Embryonic facial prominence (tissue), 1 donor: ENCODE results near the gene ISG15.
A peak's percentile ranks its signal among the peaks of the same experiment; 100 is the strongest.
"Not testable (repeated sequence)": the region's sequence is repeated elsewhere in the genome, so short reads cannot be mapped to it uniquely, and the experiment has no call there.

Experiments
- DNase-seq: peaks from one replicate; pipeline ENCODE4 v3.0.0-alpha.2; 2016; ENCODE audit errors: extremely low spot score

The ISG15 gene

DNA sequence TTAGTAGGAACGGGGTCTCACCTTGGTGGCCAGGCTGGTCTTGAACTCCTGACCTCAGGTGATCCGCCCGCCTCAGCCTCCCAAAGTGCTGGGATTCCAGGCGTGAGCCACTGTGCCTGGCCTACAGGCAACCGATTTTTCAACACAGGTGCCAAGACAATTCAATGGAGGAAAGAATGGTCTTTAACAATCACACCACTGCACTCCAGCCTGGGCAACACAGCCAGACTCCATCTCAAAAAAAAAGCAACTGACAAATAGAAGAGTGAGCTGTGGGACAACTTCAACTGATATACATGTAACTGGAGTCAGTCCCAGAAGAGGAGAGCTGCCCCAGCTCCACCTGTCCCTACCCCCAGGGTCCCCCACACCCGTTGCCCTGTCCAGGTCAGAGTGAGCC lies 18.8 kb upstream of the ISG15 start:
- not testable (repeated sequence) for DNase-seq

DNA sequence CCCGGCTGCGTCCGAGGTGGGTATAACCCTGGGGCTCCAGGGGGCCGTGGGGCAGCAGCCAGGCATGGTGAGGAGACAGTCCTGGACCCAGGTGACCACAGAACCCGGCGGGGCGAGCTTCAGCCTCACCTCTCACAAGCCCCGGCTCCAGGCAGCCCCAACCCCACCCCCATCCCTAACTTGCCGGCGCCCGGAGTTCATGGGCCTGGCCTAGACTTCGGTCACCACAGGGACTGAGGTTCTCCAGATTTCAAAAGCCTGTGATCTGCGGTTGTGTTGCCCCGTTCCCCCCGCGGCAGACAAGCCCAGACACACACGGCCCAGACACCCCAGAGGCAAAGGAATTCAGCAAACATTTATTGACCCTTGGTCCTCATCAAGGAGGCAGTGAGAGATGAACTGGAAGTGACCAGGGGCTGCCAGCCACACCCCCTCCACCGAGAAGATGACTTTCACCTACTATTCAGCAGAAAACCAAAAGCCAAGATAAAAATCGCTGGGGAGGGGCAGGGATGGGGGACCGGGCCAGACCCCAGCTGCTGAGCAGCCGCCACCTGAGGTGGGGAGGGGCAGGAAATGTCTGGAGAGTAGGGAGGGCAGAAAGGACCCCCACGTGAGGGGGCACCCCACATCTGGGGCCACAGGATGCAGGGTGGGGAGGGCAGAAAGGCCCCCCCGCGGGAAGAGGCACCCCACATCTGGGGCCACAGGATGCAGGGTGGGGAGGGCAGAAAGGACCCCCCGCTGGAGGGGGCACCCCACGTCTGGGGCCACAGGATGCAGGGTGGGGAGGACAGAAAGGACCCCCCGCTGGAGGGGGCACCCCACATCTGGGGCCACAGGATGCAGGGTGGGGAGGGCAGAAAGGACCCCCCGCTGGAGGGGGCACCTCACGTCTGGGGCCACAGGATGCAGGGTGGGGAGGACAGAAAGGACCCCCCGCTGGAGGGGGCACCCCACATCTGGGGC lies 17.3 kb upstream of the ISG15 start:
- DNase-seq = no peak

GRCh38 chr1:996851-997712 lies 16.2 kb upstream of the ISG15 start:
- DNase-seq = no peak

GRCh38 chr1:997713-997992 lies 15.6 kb upstream of the ISG15 start:
- DNase-seq = no peak

DNA sequence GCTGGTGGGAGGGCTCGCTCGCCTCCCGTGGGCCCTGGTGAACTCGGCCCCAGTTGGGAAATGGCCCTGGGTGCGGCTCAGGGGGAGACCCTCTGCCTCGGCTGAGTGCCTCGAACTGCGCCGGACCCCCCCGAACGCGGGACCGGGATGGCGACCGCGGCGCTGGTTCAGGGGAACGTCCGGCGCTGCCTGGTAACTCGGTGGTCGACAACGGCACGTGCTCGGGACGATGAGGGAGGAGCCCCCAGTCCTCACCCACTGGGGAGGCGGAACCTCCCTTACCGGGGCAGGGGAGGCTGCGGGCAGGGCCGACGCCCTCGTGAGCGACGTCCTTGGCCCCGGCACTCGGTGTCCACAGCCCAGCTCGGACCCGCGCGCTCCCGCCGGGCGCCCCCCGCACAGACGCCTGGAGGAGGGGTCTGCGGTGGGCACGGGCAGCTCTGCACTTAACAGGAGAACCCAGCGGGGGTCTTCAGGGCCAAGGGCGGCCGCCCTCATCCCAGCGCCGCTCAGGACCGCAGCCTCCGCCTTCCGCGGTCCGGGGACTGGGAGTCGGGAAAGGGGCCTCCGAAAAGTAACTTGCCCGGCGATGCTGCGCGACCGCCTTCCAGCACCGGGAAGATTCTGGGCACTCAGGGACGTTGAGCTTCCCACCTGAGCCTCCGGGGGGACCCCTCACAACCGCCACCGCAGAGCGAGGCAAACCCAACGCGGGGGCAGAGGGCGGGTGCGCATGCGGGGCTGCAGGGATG lies 15.1 kb upstream of the ISG15 start:
- no peak for DNase-seq

DNA sequence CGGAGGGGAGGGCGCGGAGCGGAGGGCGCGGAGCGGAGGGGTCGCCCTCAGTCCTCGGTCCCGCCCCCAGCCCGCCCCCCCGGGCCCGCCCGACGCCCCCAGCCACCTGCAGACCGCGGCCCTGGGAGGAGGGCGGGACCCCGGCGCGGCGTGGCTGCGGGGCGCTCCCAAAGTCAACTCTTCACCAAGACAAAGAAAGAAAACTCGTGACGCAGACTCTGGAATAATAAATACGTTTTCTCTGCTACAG lies 14.6 kb upstream of the ISG15 start:
- DNase-seq = no peak

GRCh38 chr1:998995-999724 lies 14.1 kb upstream of the ISG15 start:
- DNase-seq = no peak

GRCh38 chr1:999725-1000356 lies 13.5 kb upstream of the ISG15 start, which contains the start of gene HES4:
HES4 (minus strand) TSS chr1:1000097; CDS start chr1:999973, 124 bp downstream.
- DNase-seq = peak; percentile 74

GRCh38 chr1:1000357-1001056 lies 12.8 kb upstream of the ISG15 start:
- peak; percentile 71 for DNase-seq

GRCh38 chr1:1001057-1001783 lies 12.1 kb upstream of the ISG15 start:
- DNase-seq = peak; percentile 34

DNA sequence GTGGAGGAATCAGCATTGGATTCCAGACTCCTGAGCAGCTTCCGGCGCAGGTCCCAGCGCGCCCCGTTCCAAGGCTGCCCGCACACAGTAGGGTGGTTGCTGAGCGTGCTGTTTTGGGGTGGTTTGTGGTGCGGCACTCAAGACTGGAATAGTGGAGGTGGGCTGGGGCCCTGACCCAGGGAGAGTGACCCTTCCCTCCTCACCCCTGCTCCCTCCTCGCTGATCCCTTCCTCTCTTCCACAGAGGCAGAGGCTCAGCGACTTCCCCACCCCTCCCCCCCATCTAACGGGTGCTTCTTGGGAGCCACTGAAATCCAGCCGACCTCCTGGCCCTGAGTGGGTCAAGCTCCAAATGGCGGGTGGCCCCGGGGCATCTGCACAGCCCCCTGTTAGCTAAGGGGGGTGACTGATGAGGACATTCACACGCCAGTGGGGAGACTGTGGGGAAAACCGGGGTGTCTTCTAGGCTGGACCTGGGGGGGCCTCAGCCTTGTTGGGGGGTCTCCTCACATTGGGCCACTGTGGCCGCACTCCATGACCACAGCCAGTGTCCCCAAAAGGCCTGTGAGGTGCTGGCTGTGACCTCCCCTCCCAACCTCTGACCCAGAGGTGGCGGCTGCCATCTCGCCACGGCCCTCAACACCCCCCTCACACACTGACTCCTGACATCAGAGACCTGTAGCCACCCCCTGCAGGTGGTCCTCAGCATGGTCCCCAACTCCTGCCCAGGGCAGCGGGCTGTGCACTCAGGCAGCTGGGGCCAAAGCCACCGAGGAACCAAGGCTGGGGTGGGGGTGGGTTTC lies 9.5 kb upstream of the ISG15 start:
- no peak for DNase-seq

DNA sequence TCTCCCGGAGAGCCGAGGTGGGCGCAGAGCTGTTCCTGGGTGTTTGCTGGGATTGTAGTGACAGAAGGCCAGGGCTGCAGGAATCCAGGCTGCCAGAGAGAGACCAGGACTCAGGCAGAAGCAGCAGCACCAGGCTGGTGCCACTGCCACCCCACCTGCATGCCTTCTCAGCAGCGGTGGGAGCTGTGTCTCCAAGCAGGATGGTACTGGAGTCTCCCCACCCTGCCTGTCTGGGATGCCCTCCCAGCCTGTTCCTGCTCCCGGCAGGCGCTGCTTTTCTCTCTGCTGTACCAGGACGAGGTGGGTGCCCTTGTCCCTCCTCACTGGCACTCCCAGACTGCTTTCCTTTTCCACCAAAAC lies 8.9 kb upstream of the ISG15 start:
- DNase-seq = no peak

DNA sequence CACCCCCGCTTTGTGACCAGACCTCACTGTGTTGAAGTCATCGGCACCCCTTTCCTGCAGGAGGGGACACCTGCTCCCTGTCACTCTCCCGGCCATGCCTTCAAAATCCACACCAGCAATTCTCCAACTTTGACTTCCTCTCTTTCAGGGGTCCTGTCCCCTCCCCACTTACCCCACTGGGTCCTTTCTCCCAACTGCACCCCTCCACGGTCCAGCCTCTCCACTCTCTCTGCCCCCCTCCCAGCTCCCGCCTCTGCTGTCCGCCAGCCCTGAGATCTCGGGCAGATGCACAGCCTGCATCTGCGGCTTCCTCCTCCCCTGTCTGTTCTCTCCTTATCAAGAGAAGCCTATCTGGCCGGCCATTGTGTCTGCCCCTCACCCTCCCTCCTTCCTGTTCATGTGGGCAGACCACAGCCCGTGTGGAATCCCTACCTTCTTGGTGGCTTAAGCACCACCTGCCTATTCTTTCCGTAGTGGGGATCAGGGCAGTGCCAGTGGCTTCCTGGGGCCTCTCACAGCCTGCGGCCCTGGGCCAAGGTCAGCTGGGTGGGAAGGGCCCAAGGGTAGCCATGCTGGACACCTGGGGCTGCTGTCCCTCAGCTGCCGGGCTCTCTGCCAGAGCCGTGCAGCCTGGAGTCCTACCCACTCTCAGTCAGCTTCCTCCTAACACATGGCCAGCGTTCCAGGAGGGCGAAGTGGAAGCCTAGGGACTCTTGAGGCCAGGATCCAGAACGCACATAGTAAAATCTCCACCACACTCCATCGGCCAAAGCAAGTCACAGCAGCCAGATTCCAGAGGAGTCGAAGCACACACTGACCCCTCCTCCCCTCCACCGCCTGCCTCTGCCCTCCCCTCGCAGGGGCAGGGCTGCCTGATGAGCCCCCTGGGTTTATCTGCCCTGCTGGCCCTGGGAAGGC lies 8.3 kb upstream of the ISG15 start:
- DNase-seq = no peak

GRCh38 chr1:1005774-1006304 lies 7.5 kb upstream of the ISG15 start:
- no peak for DNase-seq

DNA sequence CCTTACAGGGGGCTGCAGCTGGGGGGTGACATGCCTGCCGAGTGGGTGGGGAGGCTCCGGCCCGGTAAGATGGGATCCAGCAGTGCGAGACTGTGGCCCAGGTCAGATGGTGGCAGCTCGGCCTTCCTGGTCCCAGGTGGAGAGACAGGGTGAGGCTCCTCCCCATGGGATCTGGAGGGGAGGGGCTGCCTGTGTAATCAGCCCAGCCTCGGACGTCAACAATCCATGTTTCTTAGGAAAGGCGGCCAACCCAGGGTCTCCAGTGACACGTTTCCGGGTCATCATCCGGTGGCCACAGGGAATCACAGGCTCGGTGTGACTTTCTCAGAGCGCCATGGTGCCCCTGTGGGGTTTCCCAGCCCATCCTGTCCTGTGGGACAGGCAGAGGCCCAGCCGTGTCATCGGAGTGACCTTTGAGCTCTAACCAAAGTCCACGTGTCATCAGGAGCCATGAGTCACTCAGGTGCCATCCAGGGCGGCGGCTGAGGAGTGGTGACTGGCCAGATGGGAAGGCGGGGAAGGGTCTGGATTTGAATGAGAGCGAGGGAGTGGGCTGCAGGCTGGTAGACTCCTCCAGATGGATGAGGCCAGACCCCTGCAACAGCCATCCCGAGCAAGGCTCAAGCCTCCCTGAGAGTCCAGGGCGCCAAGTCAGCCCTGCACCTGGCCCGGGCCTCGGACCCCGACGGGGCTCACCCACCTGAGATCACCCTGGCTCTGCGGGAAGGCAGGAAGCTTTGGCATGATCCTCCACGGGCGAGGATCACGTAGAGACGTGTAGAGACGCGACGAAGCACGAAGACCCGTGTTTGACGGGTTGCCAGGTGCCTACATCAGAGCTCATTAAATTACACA lies 6.8 kb upstream of the ISG15 start:
- DNase-seq = no peak

DNA sequence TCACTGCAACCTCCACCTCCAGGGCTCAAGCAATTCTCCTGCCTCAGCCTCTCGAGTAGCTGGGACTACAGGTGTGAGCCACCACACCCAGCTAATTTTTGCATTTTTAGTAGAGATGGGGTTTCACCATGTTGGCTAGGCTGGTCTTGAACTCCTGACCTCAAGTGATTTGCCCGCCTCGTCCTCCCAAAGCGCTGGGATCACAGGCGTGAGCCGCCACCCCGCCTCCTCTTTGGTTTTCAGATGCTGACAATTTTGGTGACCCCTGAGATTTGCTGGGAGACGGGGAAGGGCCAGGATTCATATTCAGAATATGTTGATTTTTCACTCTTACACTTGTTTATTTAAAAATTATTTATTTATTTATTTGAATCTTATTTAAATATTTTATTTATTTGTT lies 3.2 kb upstream of the ISG15 start:
- not testable (repeated sequence) for DNase-seq
